HG03558 (cell line): ENCODE results near the gene EPB41L4B.
"Not testable (repeated sequence)": the region's sequence is repeated elsewhere in the genome, so short reads cannot be mapped to it uniquely, and the experiment has no call there.

ENCODE experiments used
- ATAC-seq: cut with Tn5 transposase; IDR thresholded peaks from one replicate; pipeline ENCODE4 v1.9.1; 2021; ENCODE audit warnings: moderate number of reproducible peaks; ENCODE audit not compliant: unreplicated experiment; ENCODE audit errors: extremely low read depth

The EPB41L4B gene

GRCh38 chr9:109138421-109138820 lies 182.4 kb downstream of the EPB41L4B start:
- ATAC-seq, result no peak

- no peak for ATAC-seq
Observed at GRCh38 chr9:109134167-109134578, 186.7 kb downstream of the EPB41L4B start.

- no peak for ATAC-seq
Observed at GRCh38 chr9:109133533-109133932, 187.3 kb downstream of the EPB41L4B start.

DNA sequence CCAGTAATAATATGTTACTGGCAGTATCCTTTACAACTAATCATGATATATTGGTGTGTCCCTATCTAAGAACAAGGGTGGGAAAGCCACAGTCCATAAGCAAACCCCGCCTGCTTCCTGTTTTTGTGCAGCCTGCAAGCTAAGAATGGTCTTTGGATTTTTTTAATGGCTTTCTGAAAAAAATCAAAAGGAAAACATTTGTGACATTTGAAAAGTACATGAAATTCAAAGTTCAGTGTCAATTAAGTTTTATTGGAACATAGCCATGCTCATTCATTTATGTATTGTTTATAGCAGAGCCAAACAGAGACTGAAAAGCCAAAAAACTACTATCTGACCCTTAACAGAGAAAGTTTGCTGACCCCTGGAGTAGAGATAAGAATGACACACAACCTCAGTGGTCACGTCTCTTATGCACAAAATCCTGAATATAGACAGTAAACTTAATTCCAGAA lies 188.3 kb downstream of the EPB41L4B start:
- no peak for ATAC-seq

DNA sequence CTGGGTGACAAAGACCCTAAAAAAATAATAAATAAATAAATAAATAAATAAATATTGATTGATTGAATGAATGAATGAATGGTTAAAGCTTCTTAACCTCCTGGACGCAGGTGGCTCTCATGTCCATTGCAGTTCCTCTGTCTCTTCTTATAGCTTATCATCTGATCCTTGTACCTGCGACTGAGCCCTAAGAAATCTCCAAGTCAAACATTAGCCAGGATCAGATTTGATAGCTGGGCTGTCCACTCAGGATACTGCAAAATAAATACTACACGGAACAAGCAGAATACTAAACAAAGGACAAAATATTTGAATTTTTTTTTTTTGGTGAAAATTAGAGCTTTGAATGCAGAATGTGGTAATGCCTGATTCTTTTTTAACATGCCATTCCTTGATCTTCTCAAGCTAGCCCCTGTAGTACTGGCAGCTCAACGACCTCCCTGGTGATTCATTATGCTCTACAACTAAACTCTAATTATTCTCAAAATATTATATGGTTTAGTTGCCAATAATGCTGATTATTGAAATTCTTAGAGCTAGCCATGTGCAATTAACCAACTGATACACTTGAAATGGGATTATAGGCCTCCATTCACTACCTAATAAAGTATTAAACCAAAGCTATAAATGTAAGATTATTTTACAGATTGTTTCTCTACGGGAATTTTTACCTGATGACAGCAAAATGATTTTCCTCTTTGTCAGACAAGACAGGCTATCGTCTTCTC lies 191.2 kb downstream of the EPB41L4B start:
- no peak for ATAC-seq

DNA sequence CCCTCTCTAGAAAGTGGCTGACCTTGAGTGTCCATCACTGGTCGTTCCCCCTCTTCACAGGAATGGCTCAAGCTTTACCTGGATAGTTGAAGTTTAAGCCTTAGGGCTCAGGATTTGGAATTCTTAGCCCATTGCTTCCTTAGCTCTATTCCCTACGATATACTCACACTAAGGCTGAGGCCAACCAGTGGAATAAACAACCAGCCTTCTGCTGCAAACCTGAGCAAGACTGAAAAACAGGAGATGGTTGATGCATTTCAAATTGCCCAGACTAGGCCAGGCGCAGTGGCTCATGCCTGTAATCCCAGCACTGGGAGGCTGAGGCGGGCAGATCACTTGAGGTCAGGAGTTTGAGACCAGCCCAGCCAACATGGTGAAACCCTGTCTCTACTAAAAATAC lies 194.2 kb downstream of the EPB41L4B start:
- not testable (repeated sequence) for ATAC-seq

DNA sequence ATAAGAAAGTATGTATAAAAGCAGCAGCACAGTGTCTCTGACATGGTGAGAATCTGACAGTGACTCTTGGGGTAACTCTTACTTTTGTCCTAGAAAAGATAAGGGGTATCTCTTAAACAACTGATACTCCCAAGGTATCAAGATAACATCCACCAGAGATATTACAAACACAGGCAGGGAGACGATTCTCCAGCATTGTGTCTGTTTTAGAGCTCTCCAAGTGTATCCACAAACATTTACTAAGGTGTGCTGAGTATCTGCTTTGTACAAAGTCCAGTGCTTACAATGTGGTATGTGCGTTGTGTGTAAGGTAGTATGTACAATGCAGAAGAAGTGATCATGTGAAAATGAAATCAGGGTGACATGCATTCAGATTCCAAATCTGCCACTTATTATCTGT lies 196.7 kb downstream of the EPB41L4B start:
- no peak for ATAC-seq

DNA sequence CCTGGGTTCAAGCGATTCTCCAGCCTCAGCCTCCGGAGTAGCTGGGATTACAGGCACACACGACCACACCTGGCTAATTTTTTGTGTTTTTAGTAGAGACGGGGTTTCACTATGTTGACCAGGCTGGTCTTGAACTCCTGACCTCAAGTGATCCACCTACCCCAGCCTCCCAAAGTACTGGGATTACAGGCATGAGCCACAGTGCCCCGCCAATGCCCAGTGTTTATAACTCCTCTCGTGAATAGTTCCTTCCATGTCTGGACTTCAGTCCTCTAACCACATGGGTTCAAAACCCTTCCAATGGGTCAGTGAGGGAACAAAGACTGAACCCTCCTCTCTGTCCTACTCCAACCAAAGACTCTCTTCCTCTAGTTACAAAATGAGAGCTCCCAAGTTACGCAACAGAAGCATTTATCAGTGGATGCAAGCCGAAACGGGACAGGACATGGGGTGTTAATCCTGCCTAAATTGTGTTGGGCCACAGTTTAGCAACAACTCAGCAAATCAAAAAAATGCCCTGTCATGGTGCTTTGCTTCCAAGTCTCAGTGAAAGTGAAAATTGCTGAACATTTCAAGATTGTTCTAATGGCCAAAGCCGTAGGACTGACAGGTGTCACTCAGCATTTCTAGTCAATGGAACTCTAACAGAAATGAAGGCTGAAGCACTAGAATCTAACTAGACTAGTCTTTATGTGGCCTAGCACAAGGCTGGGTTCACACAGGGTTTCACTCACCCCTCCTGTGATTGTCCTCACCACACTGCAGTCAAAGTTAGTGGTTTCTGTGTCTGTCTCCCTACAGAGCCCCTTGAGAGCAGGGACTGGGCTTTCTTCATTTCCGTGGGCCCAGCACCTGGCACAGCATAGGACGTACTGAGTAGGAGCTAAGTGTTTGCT lies 197.9 kb downstream of the EPB41L4B start:
- ATAC-seq, result no peak
